ENCODE results near the gene ZNF419.
"Not testable (repeated sequence)": the region's sequence is repeated elsewhere in the genome, so short reads cannot be mapped to it uniquely, and the experiment has no call there.

ZNF419 gene

DNA sequence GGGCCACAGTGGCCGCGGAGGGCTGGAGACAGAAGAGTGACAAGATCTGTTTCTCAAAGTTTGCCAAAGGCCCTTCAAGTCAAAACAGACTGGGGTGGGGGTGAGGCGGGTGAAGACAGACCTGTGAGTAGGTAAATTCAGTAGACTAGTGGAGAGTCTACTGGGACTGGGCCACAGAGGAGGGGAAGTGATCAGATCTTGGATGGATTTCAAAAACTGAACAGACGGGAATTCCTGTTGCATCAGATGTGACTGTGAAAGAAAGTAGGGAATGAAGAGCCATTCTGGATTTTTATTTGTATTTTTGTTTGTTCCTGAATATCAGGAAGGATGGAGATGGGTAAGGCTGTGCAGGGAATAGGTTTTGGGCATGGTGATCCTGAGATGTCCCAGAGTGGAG, 12.8 kb downstream of the ZNF419 start:
- H3K9me3 ChIP-seq (ENCODE audit: control insufficient read depth, insufficient read depth, low read length); H3K36me3 ChIP-seq (ENCODE audit: insufficient read depth, low read length); H3K4me1 ChIP-seq (ENCODE audit: insufficient read depth, low read length): not testable (repeated sequence)
- peak overlapping the region; percentile 44 for H3K9ac ChIP-seq (ENCODE audit: low read depth, low read length)

DNA sequence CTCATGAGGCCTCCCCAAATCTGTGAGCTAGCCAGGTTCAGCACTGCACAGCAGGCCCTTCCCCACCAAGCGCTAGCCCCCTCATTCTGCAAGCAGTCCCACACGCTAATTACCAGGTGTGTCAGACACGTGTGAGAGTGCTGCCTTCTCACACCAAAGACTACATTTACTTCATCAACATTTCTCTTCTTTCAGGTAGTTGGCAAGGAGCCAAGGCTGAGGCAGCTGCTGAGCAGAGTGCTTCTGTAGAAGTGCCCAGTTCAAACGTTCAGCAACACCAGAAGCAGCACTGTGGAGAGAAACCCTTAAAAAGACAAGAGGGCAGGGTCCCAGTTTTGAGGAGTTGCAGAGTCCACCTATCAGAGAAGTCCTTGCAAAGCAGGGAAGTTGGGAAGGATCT, 18.6 kb downstream of the ZNF419 start:
- Histone ChIP-seq H3K36me3 (ENCODE audit: insufficient read depth, low read length) (peaks cover 18% of the 10 kb centered on the region; the same call in 1 of the 2 replicates), H3K9me3 (ENCODE audit: control insufficient read depth, insufficient read depth, low read length) (no peaks in the 10 kb centered on the region), H3K9ac (ENCODE audit: low read depth, low read length) (no peak overlapping the region), H3K4me1 (ENCODE audit: insufficient read depth, low read length) (no peaks in the 10 kb centered on the region)

DNA sequence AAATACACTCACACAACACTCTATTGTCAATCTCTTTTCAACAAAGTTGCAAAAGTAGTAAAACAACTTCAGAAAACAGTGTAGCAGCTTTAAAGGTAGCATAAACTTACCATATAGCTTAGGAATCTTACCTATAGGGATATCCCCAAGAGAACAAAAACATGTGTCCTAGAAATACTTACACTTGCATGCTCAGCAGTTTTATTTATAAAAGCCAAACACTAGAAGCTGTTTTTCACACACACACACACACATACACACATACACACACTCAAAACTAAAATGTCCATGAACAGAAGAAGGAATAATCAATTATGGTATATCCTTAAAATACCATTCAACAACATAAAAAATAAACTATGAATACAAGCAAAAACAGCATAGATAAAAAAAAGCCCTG, 23.9 kb downstream of the ZNF419 start:
- Histone ChIP-seq H3K9ac (ENCODE audit: low read depth, low read length) (no peak overlapping the region), H3K36me3 (ENCODE audit: insufficient read depth, low read length) (peaks cover 11% of the 10 kb centered on the region; the same call in 1 of the 2 replicates), H3K9me3 (ENCODE audit: control insufficient read depth, insufficient read depth, low read length) (peaks cover 10% of the 10 kb centered on the region; the same call in 1 of the 2 replicates), H3K4me1 (ENCODE audit: insufficient read depth, low read length) (no peaks in the 10 kb centered on the region)

DNA sequence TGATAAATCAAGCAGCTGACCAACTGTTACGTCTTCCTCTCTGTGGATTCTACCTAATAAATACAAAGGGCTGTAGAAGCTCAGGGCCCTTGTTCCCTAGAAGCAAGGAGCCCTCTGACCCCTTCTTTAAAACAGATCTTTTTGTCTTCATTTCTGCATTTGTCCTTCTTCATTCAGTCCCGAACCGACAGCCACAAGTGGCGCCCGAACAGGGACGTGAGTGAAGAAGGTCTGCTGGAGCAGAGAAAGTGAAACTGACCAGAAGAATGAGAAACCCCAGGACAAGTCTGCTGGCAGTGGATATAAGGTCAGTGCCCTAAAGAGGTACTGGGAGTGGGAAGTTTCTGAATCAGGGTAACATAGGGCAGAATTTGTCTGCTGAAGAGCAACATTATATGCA, 25.3 kb downstream of the ZNF419 start:
- Histone ChIP-seq H3K36me3 (ENCODE audit: insufficient read depth, low read length) (no peaks in the 10 kb centered on the region; the same call in 1 of the 2 replicates), H3K9me3 (ENCODE audit: control insufficient read depth, insufficient read depth, low read length) (peaks cover 10% of the 10 kb centered on the region; the same call in 1 of the 2 replicates), H3K9ac (ENCODE audit: low read depth, low read length) (no peak overlapping the region), H3K4me1 (ENCODE audit: insufficient read depth, low read length) (no peaks in the 10 kb centered on the region)

DNA sequence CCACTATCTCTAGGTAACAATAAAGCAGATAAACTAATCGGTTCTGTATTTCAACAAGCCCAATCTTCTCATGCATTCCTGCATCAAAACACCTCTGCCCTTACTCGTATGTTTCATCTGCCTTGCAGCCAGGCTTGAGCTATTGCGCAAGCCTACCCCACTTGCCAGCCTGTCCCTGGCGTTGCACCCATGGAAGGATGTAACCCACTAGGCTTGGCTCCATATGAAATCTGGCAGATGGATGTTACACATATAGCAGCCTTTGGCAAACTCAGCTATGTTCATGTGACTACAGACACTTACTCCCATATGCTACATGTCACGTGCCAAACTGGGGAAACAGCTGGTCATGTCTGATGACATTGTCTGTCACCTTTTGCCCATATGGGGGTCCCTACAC, 27.7 kb downstream of the ZNF419 start:
- Histone ChIP-seq H3K9me3 (ENCODE audit: control insufficient read depth, insufficient read depth, low read length) (peaks cover 10% of the 10 kb centered on the region; the same call in 1 of the 2 replicates), H3K4me1 (ENCODE audit: insufficient read depth, low read length) (no peaks in the 10 kb centered on the region), H3K36me3 (ENCODE audit: insufficient read depth, low read length) (no peaks in the 10 kb centered on the region; the same call in 1 of the 2 replicates), H3K9ac (ENCODE audit: low read depth, low read length) (no peak overlapping the region)

DNA sequence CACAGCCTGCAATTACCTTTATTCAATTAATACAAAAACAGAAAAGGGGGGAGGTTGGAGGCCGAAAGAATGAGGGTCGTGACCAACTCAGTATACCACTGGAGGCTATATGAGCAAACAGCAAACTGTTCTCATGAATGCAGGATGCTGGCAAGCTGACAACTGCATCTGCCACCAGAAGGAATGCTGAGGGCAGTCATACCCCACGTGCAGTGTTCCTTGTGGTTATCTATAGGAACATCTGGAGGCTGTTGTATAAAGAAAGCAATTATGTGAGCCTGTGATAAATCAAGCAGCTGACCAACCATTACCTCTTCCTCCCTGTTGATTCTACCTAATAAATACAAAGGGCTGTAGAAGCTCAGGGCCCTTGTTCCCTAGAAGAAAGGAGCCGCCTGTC, 30.5 kb downstream of the ZNF419 start:
- not testable (repeated sequence) for H3K9ac ChIP-seq (ENCODE audit: low read depth, low read length); H3K4me1 ChIP-seq (ENCODE audit: insufficient read depth, low read length); H3K9me3 ChIP-seq (ENCODE audit: control insufficient read depth, insufficient read depth, low read length); H3K36me3 ChIP-seq (ENCODE audit: insufficient read depth, low read length)

DNA sequence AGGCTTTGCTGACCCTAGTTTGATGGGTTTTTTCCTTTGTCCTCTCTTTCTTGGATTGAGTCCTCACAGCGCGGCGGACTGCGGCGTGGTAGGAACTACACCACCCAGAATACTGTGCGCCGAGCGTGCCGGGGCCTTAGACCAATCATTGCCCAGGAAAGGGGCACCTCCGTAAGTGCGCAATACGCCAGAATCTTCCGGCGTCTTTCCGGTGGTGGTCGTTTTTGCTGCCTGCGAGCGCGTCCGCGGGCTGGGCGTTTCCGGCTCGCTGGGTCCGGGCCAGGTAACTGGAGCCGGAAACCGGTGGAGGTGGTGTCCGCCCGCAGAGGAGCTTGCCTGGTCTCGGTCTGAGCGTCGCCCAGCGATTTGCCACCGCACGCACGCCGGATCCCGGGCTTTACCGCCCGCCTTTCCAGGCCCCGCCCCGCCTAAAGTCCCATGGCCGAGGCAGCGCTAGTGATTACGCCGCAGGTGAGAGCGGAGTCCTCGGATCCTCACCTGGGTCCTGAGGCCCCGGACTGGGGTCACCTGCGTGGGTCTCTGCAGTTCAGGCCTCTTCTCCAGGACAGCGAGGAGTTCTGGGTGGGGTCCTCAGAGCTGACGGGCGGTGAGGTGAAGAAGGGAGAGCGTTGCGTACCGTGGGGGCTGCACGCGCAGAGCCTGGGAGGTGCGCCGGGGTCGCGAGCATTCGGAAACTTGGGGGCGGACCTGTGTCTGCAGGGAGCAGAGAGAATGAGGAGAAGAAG, 39.8 kb downstream of the ZNF419 start, which contains the start of gene ZNF549:
Gene ZNF549, plus strand, starts transcription at position 221 of the 746 bp plus-strand sequence. Its CDS starts 218 bp downstream, at position 439.
- peak within 1 kb of the TSS; percentile 75 for H3K9ac ChIP-seq (ENCODE audit: low read depth, low read length)
- 0 out of 2 replicates have a peak, but pooled peaks cover 3% of the 10 kb centered on the region for H3K4me1 ChIP-seq (ENCODE audit: insufficient read depth, low read length)
- no peaks in the 10 kb centered on the region for H3K36me3 ChIP-seq (ENCODE audit: insufficient read depth, low read length)
- no peaks in the 10 kb centered on the region; the same call in 1 of the 2 replicates for H3K9me3 ChIP-seq (ENCODE audit: control insufficient read depth, insufficient read depth, low read length)

DNA sequence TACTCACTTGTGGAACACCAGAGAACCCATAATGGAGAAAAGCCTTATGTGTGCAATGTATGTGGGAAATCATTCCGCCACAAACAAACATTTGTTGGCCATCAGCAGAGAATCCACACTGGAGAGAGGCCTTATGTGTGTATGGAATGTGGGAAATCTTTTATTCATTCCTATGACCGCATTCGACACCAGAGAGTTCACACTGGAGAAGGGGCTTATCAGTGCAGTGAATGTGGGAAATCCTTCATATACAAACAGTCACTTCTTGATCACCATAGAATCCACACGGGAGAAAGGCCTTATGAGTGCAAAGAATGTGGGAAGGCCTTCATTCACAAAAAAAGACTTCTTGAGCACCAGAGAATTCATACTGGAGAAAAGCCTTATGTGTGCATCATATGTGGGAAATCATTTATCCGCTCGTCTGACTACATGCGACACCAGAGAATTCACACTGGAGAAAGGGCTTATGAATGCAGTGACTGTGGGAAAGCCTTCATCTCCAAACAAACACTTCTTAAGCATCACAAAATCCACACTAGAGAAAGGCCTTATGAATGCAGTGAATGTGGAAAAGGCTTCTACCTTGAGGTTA, 50.5 kb downstream of the ZNF419 start:
- Histone ChIP-seq H3K36me3 (ENCODE audit: insufficient read depth, low read length) (peaks cover 52% of the 10 kb centered on the region), H3K9ac (ENCODE audit: low read depth, low read length) (no peak overlapping the region), H3K4me1 (ENCODE audit: insufficient read depth, low read length) (no peaks in the 10 kb centered on the region), H3K9me3 (ENCODE audit: control insufficient read depth, insufficient read depth, low read length) (peaks cover 46% of the 10 kb centered on the region)
